Measurements from ENCODE around the gene AKAP4.

Gene AKAP4

GRCh38 chrX:50200907-50201306, at the start of gene AKAP4:
TSS of gene AKAP4 (minus strand) at chrX:50201007. CDS start at chrX:50200889, 118 bp downstream.
- DNase-seq = no peak

GRCh38 chrX:50211510-50211909, 10.7 kb upstream of the AKAP4 start:
- peak in 2 of 3 donors; percentile 5 to 15 for DNase-seq

- DNase-seq = no peak
Measured at GRCh38 chrX:50206753-50207152, 5.9 kb upstream of the AKAP4 start.

- DNase-seq = peak; percentile 69 to 75 (median 73)
Measured at GRCh38 chrX:50204364-50204899, 3.6 kb upstream of the AKAP4 start, which contains the start of gene CCNB3. TSS of gene CCNB3 (plus strand) at chrX:50204765. CDS start at chrX:50285164, 80,399 bp downstream.

- DNase-seq = no peak
Measured at GRCh38 chrX:50202539-50202938, 1.7 kb upstream of the AKAP4 start.

- DNase-seq = no peak
Measured at GRCh38 chrX:50198348-50198747, 2.5 kb downstream of the AKAP4 start.

GRCh38 chrX:50188859-50189600, 11.8 kb downstream of the AKAP4 start:
- no peak for DNase-seq

GRCh38 chrX:50183891-50184290, 16.9 kb downstream of the AKAP4 start:
- no peak for DNase-seq

- no peak for DNase-seq
Measured at GRCh38 chrX:50180073-50180940, 20.5 kb downstream of the AKAP4 start.

GRCh38 chrX:50169717-50170116, 31.1 kb downstream of the AKAP4 start:
- no peak for DNase-seq

- DNase-seq = no peak
Measured at GRCh38 chrX:50168241-50168687, 32.5 kb downstream of the AKAP4 start.

GRCh38 chrX:50167366-50167765, 33.4 kb downstream of the AKAP4 start:
- DNase-seq = no peak

GRCh38 chrX:50165727-50166126, 35.1 kb downstream of the AKAP4 start:
- no peak for DNase-seq

- DNase-seq = no peak
Measured at GRCh38 chrX:50161127-50161526, 39.7 kb downstream of the AKAP4 start.

GRCh38 chrX:50158593-50158992, 42.2 kb downstream of the AKAP4 start:
- no peak for DNase-seq

- DNase-seq = no peak
Measured at GRCh38 chrX:50157545-50158135, 43.2 kb downstream of the AKAP4 start.

- DNase-seq = no peak
Measured at GRCh38 chrX:50154429-50154828, 46.4 kb downstream of the AKAP4 start.

- DNase-seq = no peak
Measured at GRCh38 chrX:50152456-50152855, 48.4 kb downstream of the AKAP4 start.

GRCh38 chrX:50147972-50148371, 52.8 kb downstream of the AKAP4 start:
- no peak for DNase-seq

All from suppressor macrophage treated with lipopolysaccharide for 1 hour (primary cell).